Activated naive CD8-positive, alpha-beta T cell treated with anti-CD3 and anti-CD28 coated beads, Interleukin-2, amount 50 U/mL, for 16 hours (primary cell): ENCODE data around the gene EHF.

Source experiments
- DNase-seq: peaks from one replicate; pipeline ENCODE4 v3.0.0-alpha.2; 2020; ENCODE audit warnings: low read depth, low spot score

The EHF gene

DNA sequence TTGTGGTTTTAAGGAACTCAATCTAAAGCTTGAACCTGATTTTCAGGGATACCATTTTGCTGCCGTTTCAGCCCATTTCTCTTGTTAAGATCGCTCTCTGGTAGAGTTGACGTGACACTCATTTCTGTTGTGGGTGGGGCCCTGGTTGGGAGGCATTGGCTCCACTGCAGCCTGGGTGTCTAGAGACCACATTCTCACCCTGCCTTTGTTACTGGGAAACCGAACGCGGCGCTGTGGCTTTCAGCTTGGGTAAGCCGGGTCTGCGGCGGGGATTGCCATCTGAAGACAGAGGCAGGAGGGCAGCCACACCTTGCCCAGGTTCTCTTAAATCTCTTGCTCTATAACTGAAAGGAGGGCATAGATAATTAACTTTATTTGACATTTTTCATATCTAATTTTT is 3.2 kb downstream of the EHF start:
- no peak for DNase-seq

DNA sequence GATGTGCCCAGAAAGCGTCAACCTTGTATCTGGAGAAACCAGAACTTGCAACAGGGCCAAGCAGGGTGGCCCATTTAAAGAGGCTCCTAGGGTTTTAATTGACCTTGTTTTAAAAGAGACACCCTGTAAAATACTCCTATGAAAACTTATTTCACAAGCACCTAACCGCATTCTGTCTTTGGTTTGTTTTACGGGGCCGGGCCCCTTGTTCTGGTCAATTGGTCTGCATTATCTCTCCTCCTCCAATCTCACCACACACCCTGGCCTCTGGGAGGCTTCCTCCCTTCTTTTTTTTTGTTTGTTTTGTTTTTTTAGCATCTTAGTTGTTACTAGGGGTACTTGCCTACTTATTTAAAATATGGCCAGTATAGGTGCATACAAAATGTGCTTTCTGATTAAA is 4.7 kb downstream of the EHF start:
- no peak for DNase-seq

DNA sequence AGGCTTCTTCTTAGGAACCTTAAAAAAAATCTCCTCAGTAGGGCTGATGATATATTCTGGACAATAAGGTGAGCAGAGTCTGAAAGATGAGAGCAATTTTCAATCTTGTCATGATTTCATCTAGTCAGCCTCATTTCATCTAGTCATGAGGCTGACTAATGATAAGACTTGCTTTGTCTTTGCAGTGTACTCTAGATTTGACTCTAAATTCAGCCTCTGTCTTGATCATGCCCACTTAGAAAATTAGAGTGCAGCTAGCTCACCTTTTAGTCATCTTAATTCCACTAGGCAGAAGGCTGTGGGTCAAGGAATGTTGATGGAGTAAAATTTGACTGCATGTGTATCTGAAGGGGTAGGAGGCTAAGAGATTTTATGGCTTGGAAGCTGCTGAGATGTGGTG is 5.5 kb downstream of the EHF start:
- no peak for DNase-seq

DNA sequence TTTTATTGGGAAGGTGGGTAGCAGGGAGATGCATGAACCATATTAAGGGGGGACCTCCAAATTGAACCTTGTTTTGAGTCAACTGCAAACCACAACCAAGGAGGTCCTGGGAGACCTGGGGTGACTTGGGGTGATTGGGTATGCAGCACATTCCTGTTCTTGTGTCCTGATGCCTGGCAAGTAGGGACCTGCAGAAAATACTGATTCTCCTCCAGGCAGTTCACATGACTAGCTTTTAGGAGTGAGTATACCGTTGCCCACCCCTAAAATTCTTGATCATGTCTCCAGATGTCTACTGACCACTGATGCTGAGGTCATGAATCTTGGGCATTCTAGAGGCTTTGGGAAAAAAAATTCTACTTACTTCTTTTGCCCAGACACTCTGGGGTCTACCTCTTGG is 6.3 kb downstream of the EHF start:
- DNase-seq, result no peak

DNA sequence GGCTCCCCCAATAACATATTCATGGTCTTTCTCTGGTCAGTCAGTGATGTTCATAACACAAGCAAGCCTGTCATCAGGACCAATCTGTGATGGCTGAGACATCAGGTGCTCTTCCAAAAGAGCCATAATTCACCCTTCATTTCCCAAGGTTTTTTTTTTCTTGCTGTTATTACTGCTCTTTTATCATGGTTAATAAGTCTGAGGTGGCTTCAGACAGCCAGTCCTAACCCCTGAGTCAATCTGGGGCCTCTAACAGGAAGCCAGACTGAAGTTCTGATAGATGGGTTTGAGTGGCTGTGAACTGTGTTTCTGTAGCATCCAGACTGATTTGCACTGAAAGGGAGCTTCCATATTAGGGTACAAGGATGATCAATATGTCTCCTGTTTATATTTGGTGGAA is 8.8 kb downstream of the EHF start:
- no peak for DNase-seq

DNA sequence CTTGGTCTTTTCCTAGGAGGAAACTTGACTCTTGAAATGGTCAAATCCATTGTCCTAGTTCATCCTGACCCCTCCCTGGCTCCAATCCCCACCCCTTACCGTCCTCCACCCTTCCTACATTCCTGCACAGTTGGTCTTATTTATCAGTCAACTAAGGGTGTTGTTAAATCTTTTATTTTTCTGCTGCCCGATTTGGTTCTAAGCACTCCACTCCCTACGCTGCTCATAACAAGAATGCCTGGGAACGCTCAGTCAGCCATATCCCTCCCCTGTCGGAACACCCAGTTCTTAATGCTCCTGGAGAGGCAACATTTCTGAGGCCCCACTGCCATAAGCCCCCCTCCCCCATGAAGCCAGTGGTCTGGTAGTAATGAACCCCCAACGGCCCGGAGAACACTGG is 9.7 kb downstream of the EHF start:
- no peak for DNase-seq

DNA sequence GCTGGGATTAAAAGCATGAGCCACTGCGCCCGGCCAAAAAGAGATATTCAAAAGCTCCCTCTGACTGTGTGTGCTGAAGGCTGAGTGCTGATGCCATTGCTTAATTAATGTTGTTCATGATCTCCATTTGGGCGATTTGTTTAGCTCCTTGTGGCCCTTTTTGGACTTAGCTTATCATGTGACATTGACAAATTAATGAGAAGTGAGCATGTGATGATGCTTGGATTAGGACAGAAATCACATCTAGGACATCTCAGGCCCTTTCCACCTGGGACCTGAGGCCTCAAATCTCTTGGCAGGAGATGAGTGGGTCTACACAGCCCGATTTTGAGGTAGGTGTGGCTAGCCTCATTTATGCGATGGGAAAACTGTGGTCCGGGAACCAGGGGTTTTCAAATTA is 10.4 kb downstream of the EHF start:
- DNase-seq, result no peak

DNA sequence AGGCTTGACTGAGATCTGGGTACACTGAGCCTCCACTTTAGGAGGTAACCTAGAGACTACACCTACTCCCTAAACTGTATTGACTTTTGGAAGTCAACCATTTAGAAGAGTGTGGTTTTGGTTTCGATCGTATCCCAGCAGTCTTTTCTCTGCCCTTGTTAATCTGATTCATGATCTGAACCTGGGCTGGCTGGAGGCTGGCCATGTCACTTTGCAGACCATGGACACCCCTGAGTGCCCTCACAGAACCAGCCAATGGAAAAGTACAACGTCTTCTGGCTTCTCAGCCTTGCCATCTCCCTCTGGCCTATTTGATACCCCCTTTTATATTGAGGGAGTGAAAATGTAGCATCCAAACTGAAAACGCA is 10.8 kb downstream of the EHF start:
- no peak for DNase-seq

DNA sequence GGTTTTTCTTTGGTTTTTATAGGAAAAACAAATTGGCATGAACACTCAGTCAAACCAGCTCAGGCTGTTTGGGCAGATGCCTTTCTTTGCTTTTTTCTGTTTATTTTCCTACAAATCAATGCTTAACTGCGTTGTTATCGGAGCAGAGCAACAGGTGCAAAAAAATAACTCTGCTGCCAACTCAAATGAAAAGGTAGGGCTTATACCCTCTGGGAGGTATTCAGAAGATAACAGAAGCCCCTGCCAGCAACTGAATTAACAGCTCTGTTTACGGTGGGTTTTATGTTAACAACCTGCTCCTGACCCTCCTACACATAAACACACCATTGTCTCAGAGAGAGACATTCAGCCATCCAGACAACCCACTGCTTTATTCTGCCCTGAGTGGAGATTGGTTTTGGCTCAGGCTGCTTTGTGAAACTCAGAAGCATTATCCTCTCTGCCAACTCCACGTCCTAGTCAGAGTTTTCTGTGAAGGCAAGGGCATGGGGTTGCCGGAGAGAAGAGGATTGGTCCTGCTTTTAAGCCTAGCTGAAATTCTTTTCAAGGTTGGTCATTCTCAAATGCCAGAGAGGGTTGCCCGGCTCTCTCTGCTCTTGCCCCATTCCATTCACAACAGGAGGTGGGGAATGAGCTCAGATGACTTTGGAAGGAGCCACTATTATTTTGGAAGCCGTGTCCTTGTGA is 11.4 kb downstream of the EHF start:
- no peak for DNase-seq

DNA sequence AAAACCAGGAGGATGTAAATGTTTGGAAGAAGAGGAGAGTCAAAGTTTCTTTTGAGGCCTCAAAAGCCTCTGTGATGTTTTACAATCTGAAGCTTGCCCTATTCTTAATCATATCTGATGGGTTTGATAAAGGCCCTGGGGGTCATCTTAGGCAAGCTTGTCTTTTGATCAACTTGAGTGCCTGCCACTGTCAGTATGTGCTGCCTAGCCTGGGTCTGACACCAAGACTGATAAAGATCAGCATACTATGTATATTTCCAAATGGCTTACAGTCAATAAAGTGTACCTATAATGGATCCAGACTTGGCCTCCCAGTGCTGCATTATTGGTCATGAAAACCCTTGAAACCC is 12.7 kb downstream of the EHF start:
- DNase-seq, result no peak

DNA sequence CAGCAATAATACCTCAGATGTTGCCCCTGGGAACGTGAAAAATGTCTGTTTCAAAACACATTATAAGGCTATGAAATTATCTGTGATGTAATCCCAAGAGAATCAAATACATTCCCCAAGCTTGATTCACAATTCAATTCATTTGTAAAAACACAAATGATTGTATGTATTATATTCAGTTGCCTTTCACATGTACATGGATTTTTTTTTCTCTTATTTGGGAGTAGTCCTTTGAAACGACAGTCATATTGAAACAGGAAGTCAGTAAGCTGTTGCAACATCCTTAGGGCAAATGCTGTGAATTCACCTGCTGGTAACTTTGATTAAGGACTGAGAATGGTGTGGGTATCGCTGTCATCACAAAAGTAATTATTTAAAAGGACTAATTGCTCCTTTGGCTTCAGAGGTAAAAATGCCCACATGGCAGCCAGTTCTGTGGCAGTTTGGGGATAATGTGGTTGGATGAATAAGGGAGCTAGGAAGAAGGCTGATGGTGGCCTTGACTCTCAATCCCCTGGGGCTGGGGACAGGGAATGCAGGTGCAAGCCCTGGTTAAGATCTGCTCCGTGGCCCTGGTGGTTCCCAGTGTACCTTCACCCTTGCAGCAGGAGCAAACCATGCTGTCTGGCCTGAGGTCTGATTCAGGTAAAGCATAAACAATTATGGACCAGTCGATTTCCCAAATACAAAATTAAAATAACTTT is 13.2 kb downstream of the EHF start:
- no peak for DNase-seq

DNA sequence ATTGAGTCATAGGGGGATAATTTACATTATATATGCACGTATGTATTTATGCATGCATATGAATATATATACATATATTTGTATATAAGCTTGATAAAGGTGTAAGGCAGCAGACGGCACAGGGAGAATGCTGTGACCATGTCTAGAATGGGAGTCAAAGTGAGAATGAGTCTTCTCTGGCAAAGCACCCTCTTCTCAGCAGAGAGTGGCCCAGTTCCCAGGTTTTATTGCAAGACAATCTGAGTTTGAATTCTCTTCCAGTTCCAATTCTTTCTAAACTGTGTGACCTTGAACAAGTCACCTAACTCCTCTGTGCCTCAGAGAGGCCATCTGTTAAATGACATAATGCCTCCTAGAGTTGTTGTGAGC is 13.8 kb downstream of the EHF start:
- no peak for DNase-seq

DNA sequence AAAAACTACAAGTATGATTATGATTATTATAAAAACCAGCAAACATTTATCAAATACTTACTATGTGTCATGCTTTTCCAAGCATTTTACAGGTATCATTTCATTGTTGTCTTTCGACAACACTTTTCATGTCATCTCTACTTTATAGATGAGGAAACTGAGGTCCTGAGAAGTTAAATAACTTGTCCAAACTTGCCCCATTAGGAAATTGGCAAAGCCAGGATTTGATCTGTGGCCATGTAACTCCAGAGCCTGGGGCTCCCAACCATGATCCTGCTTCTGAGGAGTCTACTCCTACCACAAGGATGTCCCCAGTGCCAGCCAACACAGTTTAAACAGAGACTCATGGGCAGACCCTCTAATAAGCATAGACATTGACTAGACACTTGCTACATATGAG is 15.2 kb downstream of the EHF start:
- no peak for DNase-seq

DNA sequence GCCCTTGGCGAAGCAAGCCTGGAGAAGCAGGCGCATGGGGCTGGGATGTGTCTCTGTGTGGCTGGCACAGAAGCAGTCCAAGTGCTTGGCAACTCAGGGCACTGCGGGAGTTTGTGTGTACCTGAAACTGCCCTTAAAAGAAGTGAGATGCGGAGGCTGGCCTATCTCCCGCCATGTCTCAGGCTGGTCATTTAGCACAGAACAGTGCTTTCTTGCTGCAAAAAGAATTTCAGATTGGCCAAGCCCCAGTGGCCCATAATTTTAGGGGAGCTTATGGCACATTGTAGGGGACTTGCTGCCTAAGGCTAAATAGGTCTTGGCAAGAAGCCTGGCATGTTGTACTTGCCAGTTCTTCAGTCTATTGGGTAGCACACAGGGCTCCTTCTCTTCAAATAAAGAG is 16.4 kb downstream of the EHF start:
- DNase-seq, result no peak

DNA sequence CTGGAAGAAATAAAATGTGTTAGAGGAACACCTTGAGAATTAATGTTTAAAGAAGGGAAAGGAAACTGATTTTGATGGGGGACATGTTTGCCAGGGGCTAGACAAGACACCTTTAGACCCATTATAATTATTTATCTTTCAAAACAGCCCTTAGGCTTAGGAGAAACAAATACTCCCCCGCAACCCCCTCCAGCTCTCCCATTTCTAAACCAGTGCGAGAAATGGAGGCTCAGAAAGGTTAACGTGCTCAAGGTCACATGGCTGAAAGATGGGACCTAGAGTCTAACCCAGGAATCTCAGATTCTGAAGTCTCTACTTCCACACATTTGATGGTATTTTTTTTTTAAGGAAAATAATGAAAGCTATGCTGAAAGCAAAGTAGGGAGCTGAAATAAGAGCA is 18.0 kb downstream of the EHF start:
- DNase-seq, result no peak

DNA sequence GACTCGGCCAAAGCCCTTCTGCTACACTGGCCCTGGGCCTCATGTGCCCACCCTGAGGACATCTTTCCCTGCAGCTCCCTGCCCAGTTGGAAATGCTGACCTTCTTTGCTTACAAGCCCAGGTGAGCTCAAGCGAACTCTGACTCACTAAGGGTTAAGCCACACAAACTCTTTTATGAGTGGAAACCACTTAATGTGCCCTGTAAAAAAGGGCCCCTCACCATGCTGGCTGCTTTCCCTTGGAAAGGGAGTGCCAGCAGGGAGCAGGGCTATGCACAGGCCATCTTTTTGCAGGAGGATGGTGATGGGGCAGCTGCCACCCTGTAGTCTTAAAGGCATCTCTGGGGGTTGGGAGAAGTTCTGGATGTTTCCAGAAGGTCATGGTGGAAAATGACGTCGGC is 18.7 kb downstream of the EHF start:
- no peak for DNase-seq

DNA sequence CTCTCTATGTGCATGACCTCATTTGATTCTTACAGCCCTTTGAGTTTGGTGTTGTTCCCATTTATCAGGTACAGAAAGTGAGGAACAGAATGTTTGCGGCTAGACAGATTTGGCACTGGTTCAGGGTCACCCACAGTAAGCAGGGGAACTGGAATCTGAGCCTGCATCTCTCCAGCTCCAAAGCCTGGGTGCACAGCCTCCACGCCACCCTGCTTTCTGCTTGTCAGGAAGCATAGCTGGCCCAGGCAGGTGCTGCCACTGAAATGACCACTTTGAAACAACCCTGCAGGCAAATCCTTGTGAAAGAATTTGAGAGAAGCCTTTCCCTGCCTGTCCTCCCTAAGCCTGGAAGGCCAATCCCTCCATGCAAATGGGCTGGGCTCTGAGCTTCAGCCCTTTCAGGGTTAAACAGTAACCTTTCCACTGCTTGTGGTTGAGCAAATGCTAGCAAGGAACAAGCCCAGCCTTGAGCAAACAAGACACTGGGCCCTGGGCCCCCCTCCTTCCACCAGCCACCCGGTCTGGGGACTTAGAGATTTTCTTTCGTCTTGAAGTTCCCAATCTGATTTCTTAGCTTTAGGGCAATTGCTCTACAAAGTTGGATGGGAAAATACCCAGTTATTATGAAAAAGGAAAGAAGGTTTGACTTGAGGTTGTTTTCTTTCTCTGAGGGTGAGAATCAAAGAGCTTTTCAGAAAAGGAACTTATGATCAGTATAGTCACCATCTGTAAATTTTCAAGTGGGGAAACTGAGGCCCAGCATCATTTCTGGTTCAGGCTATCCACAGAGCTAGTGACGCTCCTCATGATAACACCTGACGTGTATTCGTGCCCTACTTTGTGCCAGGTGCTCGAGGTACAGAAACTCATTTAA is 19.4 kb downstream of the EHF start:
- DNase-seq, result no peak

DNA sequence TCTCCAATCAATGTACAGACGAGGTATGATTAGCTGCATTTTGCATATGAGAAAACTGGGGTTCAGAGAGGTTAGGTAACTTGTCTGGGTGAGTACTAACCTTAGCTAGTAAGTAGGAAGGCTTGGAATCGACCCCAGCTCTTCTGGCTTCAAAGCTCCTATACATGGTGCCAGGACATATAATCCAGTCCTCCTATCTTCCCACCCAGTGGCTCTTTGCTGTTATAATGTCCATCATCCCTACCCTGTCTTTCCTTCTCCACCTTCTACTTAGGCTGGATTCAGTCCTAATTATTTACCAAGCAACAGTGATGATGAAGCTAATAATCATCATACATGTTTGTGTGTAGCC is 20.0 kb downstream of the EHF start:
- no peak for DNase-seq

DNA sequence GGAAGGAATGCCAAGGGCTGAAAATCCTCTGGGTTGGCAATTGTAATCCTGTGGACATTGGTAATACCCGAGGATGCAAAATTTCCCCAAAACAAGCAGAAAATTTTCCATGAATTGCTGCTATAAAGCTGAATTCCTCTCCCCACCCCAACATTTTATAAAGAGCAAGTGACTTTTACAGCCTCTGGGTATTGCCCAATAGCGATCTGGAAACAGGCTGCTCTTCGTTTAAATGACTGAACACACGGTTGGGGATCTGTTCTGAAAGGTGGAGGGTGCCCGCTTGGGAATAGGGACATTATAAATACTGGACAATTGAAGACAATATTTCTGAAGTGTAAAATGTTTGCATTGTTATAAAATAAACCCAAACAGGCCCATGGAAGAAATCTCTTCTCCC is 20.6 kb downstream of the EHF start:
- no peak for DNase-seq

DNA sequence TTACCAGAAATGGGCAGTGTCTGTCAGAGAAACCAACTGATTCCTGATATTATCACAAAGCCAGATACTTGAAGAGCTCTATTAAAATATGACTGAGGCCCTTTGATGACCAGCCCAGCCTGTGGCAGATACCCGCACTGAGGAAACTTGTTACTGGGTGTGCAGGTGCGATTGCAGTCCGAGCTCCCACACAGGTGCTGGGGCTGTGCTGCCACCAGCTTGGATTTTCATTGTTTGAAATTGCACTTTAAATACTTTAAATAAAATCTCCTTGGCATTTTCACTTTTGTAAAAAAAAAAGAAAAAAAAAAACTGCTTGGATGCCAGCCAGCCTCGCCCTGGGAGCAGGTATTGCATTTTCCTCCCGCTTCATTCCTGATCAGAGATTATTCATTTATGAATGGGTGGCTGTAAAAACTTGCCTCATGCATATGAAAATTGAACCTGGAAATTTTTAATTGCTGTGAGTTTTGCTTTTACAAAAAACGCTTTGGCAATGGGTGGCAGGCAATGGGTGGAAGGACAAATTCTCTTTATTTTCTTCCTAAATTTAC is 21.2 kb downstream of the EHF start:
- DNase-seq, result no peak

DNA sequence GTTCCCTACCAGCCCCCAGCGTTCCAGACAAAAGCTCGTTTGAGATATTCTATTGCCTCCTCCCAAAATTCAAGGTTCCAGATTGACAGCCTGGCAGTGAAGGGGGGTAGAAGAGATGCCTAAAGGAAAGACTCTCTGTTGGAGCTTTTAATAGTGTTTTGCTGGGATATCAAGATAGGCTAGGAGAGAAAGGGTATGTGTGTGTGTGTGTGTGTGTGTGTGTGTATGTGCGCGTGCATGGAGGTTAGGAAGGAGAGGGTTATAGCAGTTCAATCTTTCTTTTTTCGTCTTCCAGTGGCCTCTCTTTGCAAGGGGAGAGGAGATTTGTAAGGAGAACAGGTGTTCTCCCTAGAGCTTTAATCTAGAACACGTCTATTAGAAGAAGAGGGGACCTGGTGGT is 22.0 kb downstream of the EHF start:
- no peak for DNase-seq

DNA sequence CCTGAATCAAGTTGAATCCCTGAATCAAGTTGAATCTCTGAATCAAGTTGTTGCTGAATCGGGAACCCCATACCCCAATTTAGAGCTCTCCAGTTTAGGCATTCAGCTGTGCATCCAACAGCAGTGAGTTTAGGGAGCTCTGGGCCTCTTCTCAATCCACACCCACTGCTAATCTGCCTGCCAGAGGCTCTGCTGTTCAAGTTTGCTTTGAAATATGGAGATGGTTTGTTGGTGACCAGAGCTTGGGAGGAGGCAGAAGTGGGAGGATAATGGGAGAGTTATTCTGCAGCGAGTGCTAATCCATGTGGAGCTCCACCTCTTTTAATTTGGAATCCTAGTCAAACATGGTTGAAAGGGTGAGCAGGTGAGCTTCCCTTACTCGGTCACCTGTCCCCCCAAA is 22.4 kb downstream of the EHF start:
- DNase-seq, result no peak

DNA sequence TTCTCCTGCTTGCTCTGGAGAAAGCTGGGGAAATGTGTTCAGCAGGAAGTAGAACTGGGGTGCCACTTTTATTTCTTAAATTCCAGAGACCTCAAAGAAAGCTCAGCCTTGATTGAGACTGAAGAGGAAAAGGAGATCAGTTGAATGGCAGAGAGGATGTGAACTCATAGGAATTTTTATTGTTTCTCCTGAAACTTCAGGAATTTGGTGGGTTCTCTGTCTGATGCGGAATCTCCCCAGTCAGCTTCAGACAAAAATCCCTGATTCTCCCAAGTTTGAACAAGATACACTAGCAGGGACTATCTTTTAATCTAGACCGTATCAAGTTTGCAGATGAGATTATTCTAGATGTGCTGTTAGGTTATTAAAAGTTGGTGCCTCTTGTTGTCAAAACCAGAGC is 23.0 kb downstream of the EHF start:
- DNase-seq, result no peak
